Putamen (tissue), 1 donor: ENCODE results near the gene TIGD3.

Experiments
- DNase-seq: peaks from one replicate; pipeline ENCODE4 v3.0.0-alpha.2; 2016; ENCODE audit warnings: low spot score

TIGD3 gene

GRCh38 chr11:65390099-65390941 lies 35.8 kb downstream of the TIGD3 start:
- DNase-seq = no peak

- no peak for DNase-seq
These were observed 36.4 kb downstream of the TIGD3 start for GRCh38 chr11:65390996-65391395.

- DNase-seq = no peak
These were observed 37.8 kb downstream of the TIGD3 start for GRCh38 chr11:65392186-65392829.

- no peak for DNase-seq
These were observed 38.3 kb downstream of the TIGD3 start for GRCh38 chr11:65392899-65393298.

- DNase-seq = no peak
These were observed 39.0 kb downstream of the TIGD3 start for GRCh38 chr11:65393513-65394079.

GRCh38 chr11:65394125-65394536 lies 39.6 kb downstream of the TIGD3 start:
- no peak for DNase-seq

GRCh38 chr11:65395961-65396530 lies 41.5 kb downstream of the TIGD3 start:
- no peak for DNase-seq

GRCh38 chr11:65396769-65397745 lies 42.5 kb downstream of the TIGD3 start:
- DNase-seq = no peak

- DNase-seq = no peak
These were observed 43.9 kb downstream of the TIGD3 start for GRCh38 chr11:65398362-65398910.

GRCh38 chr11:65399249-65399648 lies 44.7 kb downstream of the TIGD3 start:
- no peak for DNase-seq

GRCh38 chr11:65399845-65400244 lies 45.3 kb downstream of the TIGD3 start:
- no peak for DNase-seq

- DNase-seq = no peak
These were observed 45.9 kb downstream of the TIGD3 start for GRCh38 chr11:65400307-65401072.

GRCh38 chr11:65401073-65401802 lies 46.7 kb downstream of the TIGD3 start:
- DNase-seq = no peak

GRCh38 chr11:65401803-65402248 lies 47.3 kb downstream of the TIGD3 start:
- DNase-seq = no peak

- DNase-seq = no peak
These were observed 48.2 kb downstream of the TIGD3 start for GRCh38 chr11:65402790-65403189.

- no peak for DNase-seq
These were observed 49.1 kb downstream of the TIGD3 start for GRCh38 chr11:65403607-65404121.

GRCh38 chr11:65404210-65404609 lies 49.7 kb downstream of the TIGD3 start:
- DNase-seq = no peak

- DNase-seq = no peak
These were observed 50.2 kb downstream of the TIGD3 start for GRCh38 chr11:65404638-65405339.
